Posterior vena cava (tissue), 2 donors: Measurements from ENCODE around the gene RGS12. TPM values are rescaled to one million over a fixed set of nuclear protein-coding genes. Genes with fewer than 3 reads are reported as not detected.

Experiments
- DNase-seq: peaks from one replicate; pipeline ENCODE4 v3.0.0-alpha.2; 2020; ENCODE audit warnings: low spot score
- intact Hi-C, 2 donors: fragments of 100-400 bp; cut with DNase I; formaldehyde crosslinking; loops; one replicate each; pipeline versions ENCODE4 v1.14.1 to v1.14.2; 2022 to 2023
- total RNA-seq, 2 donors: library from RNA; stranded (reverse); fragmentation: NEBNext Ultra II Directional; extraction: Animal tissue kit (Norgen Biotek cat#: 25700); gene quantifications; one replicate each; pipeline ENCODE4 v1.2.1, GENCODE V29; 2021
- donor health status: DM: yes; HTN: yes; CAD: no.
- donor health status: DM: yes; HTN: yes; CAD: no.

Gene RGS12
- total RNA-seq, 2 donors from 2014 or later, result 18.7 to 19.5 TPM

GRCh38 chr4:3269991-3270611 is 22.7 kb upstream of the RGS12 start:
- intact Hi-C loops, result no loop called here
- DNase-seq, result peak; percentile 84

GRCh38 chr4:3271131-3271530 is 21.7 kb upstream of the RGS12 start:
- DNase-seq, result peak; percentile 29

GRCh38 chr4:3276986-3277385 is 15.8 kb upstream of the RGS12 start:
- intact Hi-C loops, result no loop called here
- DNase-seq, result peak; percentile 58

More at GRCh38 chr4:3271131-3271530, 21.7 kb upstream of the RGS12 start:
- intact Hi-C loops, result no loop called here

- intact Hi-C loops, result no loop called here
- peak; percentile 24 for DNase-seq
Measured at GRCh38 chr4:3280466-3280865, 12.4 kb upstream of the RGS12 start.

- intact Hi-C loops, result no loop called here
Measured at GRCh38 chr4:3283483-3283882, 9.3 kb upstream of the RGS12 start.

GRCh38 chr4:3283916-3284315 is 8.9 kb upstream of the RGS12 start:
- DNase-seq, result peak; percentile 62
- intact Hi-C loops, result no loop called here

More at GRCh38 chr4:3283483-3283882, 9.3 kb upstream of the RGS12 start:
- peak; percentile 26 for DNase-seq

GRCh38 chr4:3284734-3285557 is 7.9 kb upstream of the RGS12 start:
- peak; percentile 74 for DNase-seq
- intact Hi-C loops, result no loop called here

GRCh38 chr4:3285558-3286334 is 7.1 kb upstream of the RGS12 start:
- intact Hi-C loops, result no loop called here
- peak; percentile 84 for DNase-seq

GRCh38 chr4:3286335-3287175 is 6.3 kb upstream of the RGS12 start:
- intact Hi-C loops, result no loop called here
- peak; percentile 74 for DNase-seq

- intact Hi-C loops, result no loop called here
- DNase-seq, result no peak
Measured at GRCh38 chr4:3287271-3287971, 5.4 kb upstream of the RGS12 start.

- no peak for DNase-seq
Measured at GRCh38 chr4:3287972-3288570, 4.8 kb upstream of the RGS12 start.

GRCh38 chr4:3288571-3289094 is 4.2 kb upstream of the RGS12 start:
- intact Hi-C loops, result no loop called here
- DNase-seq, result no peak

More at GRCh38 chr4:3287972-3288570, 4.8 kb upstream of the RGS12 start:
- intact Hi-C loops, result no loop called here

GRCh38 chr4:3290476-3290875 is 2.3 kb upstream of the RGS12 start:
- no peak for DNase-seq
- intact Hi-C loops, result no loop called here

- DNase-seq, result no peak
- intact Hi-C loops, result no loop called here
Measured at GRCh38 chr4:3290889-3291321, 1.9 kb upstream of the RGS12 start.

- intact Hi-C loops, result no loop called here
- no peak for DNase-seq
Measured at GRCh38 chr4:3291411-3291968, 1.3 kb upstream of the RGS12 start.

- DNase-seq, result peak; percentile 90
- intact Hi-C loops, result no loop called here
Measured at GRCh38 chr4:3291969-3292570, 751 bp upstream of the RGS12 start.
